Right atrium auricular region (tissue), 2 donors: ENCODE data around the gene AP3D1. TPM values are rescaled to one million over a fixed set of nuclear protein-coding genes. Genes with fewer than 3 reads are reported as not detected.
"Not testable (repeated sequence)": the region's sequence is repeated elsewhere in the genome, so short reads cannot be mapped to it uniquely, and the experiment has no call there.

Source experiments
- DNase-seq: peaks from one replicate; pipeline ENCODE4 v3.0.0-alpha.2; 2019; ENCODE audit warnings: low spot score
- H3K27ac ChIP-seq, 2 donors: fragments of 200-600 bp; sonication (generic); 1 replicate in 1 of 2; 2 replicates in 1 of 2; pipeline ENCODE4 v1.5.1; 2016 to 2019
- H3K27me3 ChIP-seq, 2 donors: fragments of 200-600 bp; sonication (generic); one replicate each; pipeline versions ENCODE4 v1.5.1 to v1.6.0; 2017 to 2019
- H3K36me3 ChIP-seq: fragments of 200-600 bp; sonication (generic); one replicate; pipeline ENCODE4 v1.5.1; 2016
- H3K4me1 ChIP-seq, 2 donors: fragments of 200-600 bp; sonication (generic); one replicate each; pipeline versions ENCODE4 v1.5.1 to v1.6.0; 2017 to 2019
- H3K4me3 ChIP-seq, 2 donors: fragments of 200-600 bp; sonication (generic); 1 replicate in 1 of 2; 2 replicates in 1 of 2; pipeline ENCODE4 v1.5.1; 2017 to 2019; ENCODE audit warnings: mild to moderate bottlenecking in 1 of 2, moderate library complexity in 1 of 2
- H3K9me3 ChIP-seq, 2 donors: fragments of 200-600 bp; sonication (generic); one replicate each; pipeline ENCODE4 v1.5.1; 2019
- CTCF ChIP-seq, 2 donors: fragments of 200-600 bp; sonication (generic); IDR thresholded peaks; one replicate each; pipeline ENCODE4 v1.5.1; 2019; ENCODE audit warnings: antibody characterized with exemption in 2 of 2
- total RNA-seq, 2 donors: library from RNA; depleted of rRNA; stranded (reverse); fragments of >200 nt; gene quantifications; one replicate each; pipeline ENCODE4 v1.1.0, GENCODE V29; 2016

Gene AP3D1
- total RNA-seq, 2 donors from 2014 or later: 82.7 to 95.8 TPM

DNA sequence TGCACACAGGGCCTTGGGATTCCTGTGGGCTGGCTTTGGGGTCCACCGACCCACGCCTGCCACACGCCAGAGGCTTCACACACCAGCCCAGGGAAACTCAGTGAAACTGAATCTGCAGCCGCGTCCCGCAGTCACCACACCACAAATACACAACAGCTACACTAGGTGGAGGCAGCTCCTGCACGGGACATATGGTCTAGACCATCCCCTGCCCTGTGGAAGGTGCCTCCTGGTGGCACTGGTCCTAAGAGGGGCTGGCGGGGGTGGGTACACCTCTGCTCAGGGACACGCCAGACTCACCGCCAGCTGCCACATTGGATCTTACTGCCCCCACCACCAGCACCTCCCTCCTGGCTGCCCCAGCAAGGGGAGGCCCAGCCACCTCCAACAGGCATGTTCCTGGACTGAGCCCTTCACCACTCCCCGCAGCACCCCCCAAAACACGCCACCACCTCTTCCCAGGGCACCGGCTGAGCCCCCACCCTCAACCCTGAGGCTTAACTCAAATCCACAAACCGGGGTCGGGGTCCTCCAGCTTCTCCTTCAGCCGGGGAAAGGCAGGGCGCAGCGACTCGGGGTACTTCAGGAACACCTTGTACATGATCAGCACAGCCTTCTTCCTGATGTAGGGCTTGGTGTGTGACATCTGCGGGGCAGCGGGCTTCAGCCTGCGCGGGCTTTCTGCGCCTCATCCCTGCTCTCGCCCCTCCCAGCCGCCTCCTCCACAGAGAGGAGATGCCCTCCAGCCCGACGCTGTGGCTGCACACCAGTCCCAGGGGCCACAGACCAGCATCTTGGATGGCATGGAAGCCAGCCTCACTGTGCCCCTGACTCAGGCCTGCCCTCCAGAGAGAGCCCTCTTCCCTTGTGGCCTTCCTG lies 21.2 kb downstream of the AP3D1 start:
- Histone ChIP-seq H3K27ac (peak overlapping the region; percentile 77 to 92), H3K36me3 (peaks cover 43% of the 10 kb centered on the region), H3K4me3 (no peak overlapping the region), H3K27me3 (no peaks in the 10 kb centered on the region), H3K4me1 (peaks cover 0 to 43% of the 10 kb centered on the region in 2 donors), H3K9me3 (no peaks in the 10 kb centered on the region)
- TF ChIP-seq CTCF (IDR thresholded peaks at IDR 0.05): no peak
- no peak for DNase-seq

DNA sequence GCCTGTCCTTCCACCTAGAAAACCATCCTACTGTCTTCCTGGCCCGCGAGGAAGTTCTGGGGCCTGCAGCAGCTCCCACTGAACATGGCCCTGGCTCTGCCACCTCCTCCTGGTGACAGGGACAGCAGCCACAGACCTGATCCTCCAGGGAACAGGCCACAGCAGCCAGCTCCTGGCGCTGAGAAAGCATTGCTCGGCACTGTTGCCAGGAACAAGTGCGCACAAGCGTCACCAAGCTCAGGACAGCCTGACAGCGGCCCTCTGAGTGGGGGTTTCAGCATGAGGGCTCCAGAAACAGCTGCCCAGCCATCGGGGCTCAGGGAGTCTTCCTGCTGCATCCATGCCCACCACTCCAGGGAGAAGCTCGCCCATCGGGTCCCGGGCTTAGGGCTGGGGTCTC lies 21.9 kb downstream of the AP3D1 start:
- DNase-seq: no peak
- H3K36me3 ChIP-seq: peaks cover 43% of the 10 kb centered on the region
- no peak overlapping the region for H3K4me3 ChIP-seq
- peak overlapping the region; percentile 77 to 92 for H3K27ac ChIP-seq
- H3K9me3 ChIP-seq: no peaks in the 10 kb centered on the region
- no peak for TF ChIP-seq CTCF (IDR thresholded peaks at IDR 0.05)
- peaks cover 0 to 43% of the 10 kb centered on the region in 2 donors for H3K4me1 ChIP-seq
- H3K27me3 ChIP-seq: no peaks in the 10 kb centered on the region

DNA sequence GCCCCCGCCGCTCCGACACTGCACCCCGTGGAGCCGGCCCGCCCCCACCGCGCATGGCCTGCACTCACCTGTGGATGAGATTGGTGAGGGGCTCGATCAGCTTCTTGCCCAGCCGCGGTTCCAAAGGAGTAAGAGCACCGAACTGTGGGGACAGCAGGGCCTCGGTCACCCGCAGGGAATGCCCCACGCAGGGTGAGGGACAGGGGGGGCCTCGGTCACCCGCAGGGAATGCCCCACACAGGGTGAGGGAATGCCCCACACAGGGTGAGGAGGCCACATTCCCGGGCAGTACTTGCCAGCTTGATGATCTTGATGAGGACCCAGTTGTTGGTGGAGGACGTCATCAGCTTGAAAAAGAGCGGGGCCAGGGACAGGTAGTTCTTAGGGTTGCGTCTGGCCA lies 22.3 kb downstream of the AP3D1 start:
- Histone ChIP-seq H3K27me3 (no peaks in the 10 kb centered on the region), H3K27ac (peak overlapping the region; percentile 77 to 92), H3K9me3 (no peaks in the 10 kb centered on the region), H3K4me3 (no peak overlapping the region), H3K4me1 (peaks cover 0 to 43% of the 10 kb centered on the region in 2 donors), H3K36me3 (peaks cover 48% of the 10 kb centered on the region)
- no peak for DNase-seq
- no peak for TF ChIP-seq CTCF (IDR thresholded peaks at IDR 0.05)

DNA sequence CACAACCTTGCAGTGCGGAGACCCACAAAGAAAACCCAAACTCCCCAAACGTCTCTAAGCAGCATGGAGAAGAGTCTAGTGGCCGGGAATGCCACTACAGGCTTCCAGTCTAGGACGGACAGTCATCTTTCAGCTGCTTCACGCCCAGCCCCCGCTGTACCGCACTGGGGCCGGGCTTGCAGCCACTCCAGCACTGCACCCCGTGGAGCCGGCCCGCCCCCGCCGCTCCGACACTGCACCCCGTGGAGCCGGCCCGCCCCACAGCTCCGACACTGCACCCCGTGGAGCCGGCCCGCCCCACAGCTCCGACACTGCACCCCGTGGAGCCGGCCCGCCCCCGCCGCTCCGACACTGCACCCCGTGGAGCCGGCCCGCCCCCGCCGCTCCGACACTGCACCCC lies 23.1 kb downstream of the AP3D1 start:
- not testable (repeated sequence) for H3K27me3 ChIP-seq, H3K9me3 ChIP-seq, H3K4me3 ChIP-seq, DNase-seq
- H3K4me1 ChIP-seq: peaks cover 0 to 41% of the 10 kb centered on the region in 2 donors
- peaks cover 55% of the 10 kb centered on the region for H3K36me3 ChIP-seq
- H3K27ac ChIP-seq: peak overlapping the region; percentile 81 to 84

DNA sequence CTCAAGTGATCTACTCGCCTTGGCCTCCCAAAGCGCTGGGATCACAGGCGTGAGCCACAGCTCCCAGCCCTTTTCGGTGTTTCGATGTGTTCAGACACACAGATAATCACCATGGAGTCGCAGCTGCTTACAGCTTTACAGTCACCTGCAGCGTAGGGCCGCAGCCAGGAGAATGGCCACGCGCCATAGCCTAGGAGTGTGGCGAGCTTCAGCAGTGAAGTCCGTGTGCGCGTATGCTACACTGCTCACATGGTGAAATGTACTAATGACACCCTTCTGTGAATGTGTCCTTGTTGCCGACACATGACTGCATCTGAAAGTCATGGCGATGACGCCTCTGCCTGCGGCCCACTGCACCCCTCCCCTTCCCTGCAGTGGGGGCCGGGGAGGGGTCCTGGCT lies 23.6 kb downstream of the AP3D1 start:
- Histone ChIP-seq H3K36me3 (peaks cover 59% of the 10 kb centered on the region), H3K27me3 (no peaks in the 10 kb centered on the region), H3K4me3 (no peak overlapping the region), H3K9me3 (no peaks in the 10 kb centered on the region), H3K4me1 (peaks cover 0 to 37% of the 10 kb centered on the region in 2 donors), H3K27ac (peak overlapping the region; percentile 84)
- TF ChIP-seq CTCF (IDR thresholded peaks at IDR 0.05): no peak
- peak; percentile 80 for DNase-seq

DNA sequence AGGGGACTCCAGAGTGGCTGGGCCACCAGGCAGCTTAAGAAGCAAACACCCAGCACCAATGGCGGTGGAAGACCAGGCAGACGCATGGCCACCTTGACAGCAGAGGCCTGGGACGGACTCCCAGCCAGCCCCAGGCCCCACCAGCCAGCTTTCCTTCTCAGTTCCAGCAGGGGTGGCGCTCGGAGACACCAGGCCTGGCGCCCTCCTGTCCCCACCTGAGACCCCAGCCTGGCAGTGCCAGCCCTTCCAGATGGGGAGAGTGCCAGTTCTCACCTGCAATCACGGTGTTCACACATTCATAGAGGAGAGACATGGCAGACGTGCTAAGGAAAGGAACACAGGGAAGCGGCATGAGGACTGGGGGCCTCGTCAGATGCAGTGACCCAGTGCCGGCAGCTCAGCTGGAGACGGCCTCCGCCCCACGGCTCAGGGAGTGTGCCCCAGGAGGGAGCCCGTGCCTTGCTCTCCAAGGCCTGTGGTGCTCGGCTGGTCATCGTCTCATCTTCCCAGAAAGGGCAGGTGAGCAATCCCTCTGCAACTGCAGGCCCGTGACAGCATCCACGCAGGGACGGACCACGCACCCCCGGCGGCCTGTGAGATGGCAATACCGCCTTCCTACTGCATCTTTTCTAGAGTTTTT lies 24.4 kb downstream of the AP3D1 start:
- H3K4me1 ChIP-seq: peaks cover 0 to 32% of the 10 kb centered on the region in 2 donors
- TF ChIP-seq CTCF (IDR thresholded peaks at IDR 0.05): no peak
- DNase-seq: no peak
- no peaks in the 10 kb centered on the region for H3K9me3 ChIP-seq
- H3K27ac ChIP-seq: peak overlapping the region; percentile 84
- H3K36me3 ChIP-seq: peaks cover 59% of the 10 kb centered on the region
- no peak overlapping the region for H3K4me3 ChIP-seq
- H3K27me3 ChIP-seq: no peaks in the 10 kb centered on the region
